LNCaP clone FGC (cell line): ENCODE measurements around the gene WNT9B.

Experiments used
- DNase-seq: peaks from one replicate; pipeline ENCODE4 v3.0.0-alpha.2; 2011; ENCODE audit warnings: low read depth
- H3K4me3 ChIP-seq: 2 replicates; pipeline ENCODE4 v1.5.1; 2011; ENCODE audit warnings: mild to moderate bottlenecking, low read depth, low read length, control low read depth
- CTCF ChIP-seq: IDR thresholded peaks from 2 replicates; pipeline ENCODE4 v1.5.1; 2012; ENCODE audit warnings: mild to moderate bottlenecking; ENCODE audit not compliant: control insufficient read depth, insufficient read depth; ENCODE audit errors: extremely low read depth

WNT9B gene

GRCh38 chr17:46878055-46878454 is 26.7 kb downstream of the WNT9B start:
- no peak for DNase-seq
- no peak overlapping the region for H3K4me3 ChIP-seq
- no peak for TF ChIP-seq CTCF

- no peak overlapping the region for H3K4me3 ChIP-seq
- DNase-seq: no peak
- TF ChIP-seq CTCF: no peak
Measured at GRCh38 chr17:46879101-46879500, 27.7 kb downstream of the WNT9B start.

- H3K4me3 ChIP-seq: no peak overlapping the region
- no peak for DNase-seq
- no peak for TF ChIP-seq CTCF
Measured at GRCh38 chr17:46881015-46881414, 29.6 kb downstream of the WNT9B start.

GRCh38 chr17:46882666-46883065 is 31.3 kb downstream of the WNT9B start:
- no peak for DNase-seq
- H3K4me3 ChIP-seq: no peak overlapping the region
- no peak for TF ChIP-seq CTCF

- no peak for TF ChIP-seq CTCF
- DNase-seq: no peak
- H3K4me3 ChIP-seq: no peak overlapping the region
Measured at GRCh38 chr17:46883871-46884520, 32.6 kb downstream of the WNT9B start.

GRCh38 chr17:46884552-46884951 is 33.2 kb downstream of the WNT9B start:
- DNase-seq: no peak
- no peak for TF ChIP-seq CTCF
- H3K4me3 ChIP-seq: no peak overlapping the region
